Parathyroid adenoma (tissue), 2 donors: ENCODE results near the gene UBE2H.
A peak's percentile ranks its signal among the peaks of the same experiment; 100 is the strongest.

Experiments
- H2AFZ ChIP-seq: fragments of 300-600 bp; sonication (generic); one replicate; pipeline ENCODE4 v1.7.0; 2017; ENCODE audit warnings: antibody characterized with exemption, mild to moderate bottlenecking
- H3K27ac ChIP-seq: fragments of 300-600 bp; sonication (generic); one replicate; pipeline ENCODE4 v1.7.0; 2017
- H3K27me3 ChIP-seq: fragments of 300-600 bp; sonication (generic); one replicate; pipeline ENCODE4 v1.7.0; 2017; ENCODE audit warnings: low read length; ENCODE audit not compliant: control insufficient read depth, insufficient read depth
- H3K36me3 ChIP-seq: fragments of 300-600 bp; sonication (generic); one replicate; pipeline ENCODE4 v1.7.0; 2017; ENCODE audit warnings: low read length; ENCODE audit not compliant: control insufficient read depth, insufficient read depth
- H3K4me1 ChIP-seq: fragments of 300-600 bp; sonication (generic); one replicate; pipeline ENCODE4 v1.7.0; 2017; ENCODE audit warnings: control low read depth
- H3K4me2 ChIP-seq: fragments of 300-600 bp; sonication (generic); one replicate; pipeline ENCODE4 v1.7.0; 2017; ENCODE audit warnings: low read length
- H3K4me3 ChIP-seq: fragments of 300-600 bp; sonication (generic); one replicate; pipeline ENCODE4 v1.7.0; 2017; ENCODE audit warnings: low read depth, low read length
- H3K79me2 ChIP-seq: fragments of 300-600 bp; sonication (generic); one replicate; pipeline ENCODE4 v1.7.0; 2017; ENCODE audit warnings: control low read depth
- H3K9ac ChIP-seq: fragments of 300-600 bp; sonication (generic); one replicate; pipeline ENCODE4 v1.7.0; 2017; ENCODE audit warnings: mild to moderate bottlenecking
- H3K9me3 ChIP-seq: fragments of 300-600 bp; sonication (generic); one replicate; pipeline ENCODE4 v1.7.0; 2017; ENCODE audit warnings: low read length; ENCODE audit not compliant: control insufficient read depth
- CTCF ChIP-seq: fragments of 300-600 bp; sonication (generic); IDR thresholded peaks from one replicate; pipeline ENCODE4 v1.7.0; 2017; ENCODE audit warnings: antibody characterized with exemption, mild to moderate bottlenecking
- donor health status: primary hyperparathyroidism.

Gene UBE2H

GRCh38 chr7:129781928-129782817 is 170.6 kb downstream of the UBE2H start:
- no peaks in the 10 kb centered on the region for H3K9me3 ChIP-seq
- peaks cover 14% of the 10 kb centered on the region for H3K27me3 ChIP-seq
- H3K4me3 ChIP-seq = no peak overlapping the region

GRCh38 chr7:129780974-129781927 is 171.5 kb downstream of the UBE2H start:
- Histone ChIP-seq H3K9me3 (no peaks in the 10 kb centered on the region), H2AFZ (peak overlapping the region; percentile 98), H3K4me2 (peak overlapping the region; percentile 86), H3K36me3 (no peaks in the 10 kb centered on the region), H3K9ac (no peak overlapping the region), H3K27ac (no peak overlapping the region), H3K79me2 (no peaks in the 10 kb centered on the region), H3K27me3 (peaks cover 14% of the 10 kb centered on the region), H3K4me1 (peaks cover 6% of the 10 kb centered on the region), H3K4me3 (peak overlapping the region; percentile 74)
- no peak for TF ChIP-seq CTCF

More at GRCh38 chr7:129781928-129782817, 170.6 kb downstream of the UBE2H start:
- no peak for TF ChIP-seq CTCF
- Histone ChIP-seq H3K36me3 (no peaks in the 10 kb centered on the region), H3K79me2 (no peaks in the 10 kb centered on the region), H3K4me2 (peak overlapping the region; percentile 53), H3K9ac (no peak overlapping the region), H2AFZ (peak overlapping the region; percentile 98), H3K4me1 (peaks cover 6% of the 10 kb centered on the region), H3K27ac (no peak overlapping the region)
